SU-DHL-6 (cell line): ENCODE results near the gene S100A14.

ENCODE experiments used
- H2AFZ ChIP-seq: fragments of 200-600 bp; sonication (generic); 2 replicates; pipeline ENCODE4 v1.6.1; 2014; ENCODE audit warnings: low read depth, mild to moderate bottlenecking, moderate library complexity, mixed read lengths, antibody characterized with exemption, low read length; ENCODE audit not compliant: severe bottlenecking
- H3F3A ChIP-seq: fragments of 200-600 bp; shearing (Covaris generic); 2 replicates; pipeline ENCODE4 v1.6.0; 2016; ENCODE audit warnings: antibody characterized with exemption, mild to moderate bottlenecking; ENCODE audit not compliant: insufficient read depth
- H3K27ac ChIP-seq: fragments of 200-600 bp; sonication (generic); 2 replicates; pipeline ENCODE4 v1.5.1; 2016; ENCODE audit warnings: low read depth, mild to moderate bottlenecking, low read length, moderate library complexity, mixed read lengths
- H3K27me3 ChIP-seq: fragments of 200-600 bp; sonication (generic), shearing (Covaris generic); 2 replicates; pipeline ENCODE4 v1.6.0; 2014; ENCODE audit warnings: mild to moderate bottlenecking, low read length
- H3K36me3 ChIP-seq: fragments of 200-600 bp; sonication (generic); 2 replicates; pipeline ENCODE4 v1.6.1; 2014; ENCODE audit warnings: mild to moderate bottlenecking, low read length, mixed read lengths
- H3K4me2 ChIP-seq: fragments of 300-600, 200-600 bp; shearing (Covaris generic), sonication (generic); 2 replicates; pipeline ENCODE4 v1.6.0; 2014; ENCODE audit warnings: low read length, low read depth, mild to moderate bottlenecking; ENCODE audit not compliant: poor library complexity, severe bottlenecking
- H3K4me3 ChIP-seq: fragments of 200-600 bp; sonication (generic); 2 replicates; pipeline ENCODE4 v1.5.1; 2014; ENCODE audit warnings: antibody characterized with exemption, low read length, mild to moderate bottlenecking, mixed read lengths; ENCODE audit not compliant: insufficient read depth, poor library complexity, severe bottlenecking
- H3K79me2 ChIP-seq: fragments of 200-600 bp; sonication (generic); 2 replicates; pipeline ENCODE4 v1.6.1; 2014; ENCODE audit warnings: mild to moderate bottlenecking, low read length, moderate library complexity; ENCODE audit not compliant: insufficient read depth
- H3K9ac ChIP-seq: fragments of 200-600 bp; sonication (generic); 2 replicates; pipeline ENCODE4 v1.7.0; 2014; ENCODE audit warnings: mild to moderate bottlenecking, low read length
- H3K9me2 ChIP-seq: fragments of 200-600 bp; sonication (generic); replicated peaks from 2 replicates; pipeline ENCODE4 v1.6.1; 2014; ENCODE audit warnings: low read length; ENCODE audit not compliant: insufficient read depth
- H3K9me3 ChIP-seq: fragments of 200-600 bp; sonication (generic); 2 replicates; pipeline ENCODE4 v1.6.1; 2014; ENCODE audit warnings: low read length, mixed read lengths; ENCODE audit not compliant: insufficient read depth
- H4K20me1 ChIP-seq: fragments of 200-600 bp; sonication (generic); 2 replicates; pipeline ENCODE4 v1.6.1; 2014; ENCODE audit warnings: low read depth, mild to moderate bottlenecking, antibody characterized with exemption, low read length, moderate library complexity, mixed read lengths
- EZH2phosphoT487 ChIP-seq: fragments of 200-600 bp; sonication (generic), shearing (Covaris generic); conservative IDR thresholded peaks from 2 replicates; pipeline ENCODE4 v1.6.1; 2018; ENCODE audit warnings: mild to moderate bottlenecking, antibody characterized with exemption, low read length, moderate library complexity, mixed read lengths
- TF ChIP-seq, protein P1 (sequence below): fragments of 200-600 bp; sonication (generic); IDR thresholded peaks from one replicate; pipeline ENCODE4 v1.5.1; 2017; ENCODE audit warnings: antibody characterized with exemption, mild to moderate bottlenecking, low read length, moderate library complexity; ENCODE audit not compliant: insufficient read depth, poor library complexity, severe bottlenecking

Gene S100A14

DNA sequence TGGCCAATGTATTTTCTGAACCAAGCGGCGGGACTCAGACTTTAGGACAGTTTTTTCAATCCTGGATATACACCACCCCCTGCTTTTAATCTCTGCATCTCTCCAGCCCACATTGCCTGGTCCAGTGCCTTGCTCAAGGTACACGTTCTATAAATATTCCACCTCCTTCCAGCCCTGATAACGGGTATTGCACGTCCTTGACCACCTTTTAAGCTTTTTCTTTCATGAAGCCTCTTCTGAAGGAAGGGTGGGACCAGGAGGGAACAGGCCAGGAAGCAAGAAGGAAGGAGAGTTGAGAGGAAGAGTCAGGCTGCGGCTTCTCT, 6.6 kb downstream of the S100A14 start:
- H3K9me2 ChIP-seq = no peaks in the 10 kb centered on the region
- H3K4me2 ChIP-seq = no peak overlapping the region
- H3K4me3 ChIP-seq = no peak overlapping the region
- H3K9ac ChIP-seq = no peak overlapping the region
- no peak for TF ChIP-seq EZH2phosphoT487
- TF ChIP-seq, protein P1, sequence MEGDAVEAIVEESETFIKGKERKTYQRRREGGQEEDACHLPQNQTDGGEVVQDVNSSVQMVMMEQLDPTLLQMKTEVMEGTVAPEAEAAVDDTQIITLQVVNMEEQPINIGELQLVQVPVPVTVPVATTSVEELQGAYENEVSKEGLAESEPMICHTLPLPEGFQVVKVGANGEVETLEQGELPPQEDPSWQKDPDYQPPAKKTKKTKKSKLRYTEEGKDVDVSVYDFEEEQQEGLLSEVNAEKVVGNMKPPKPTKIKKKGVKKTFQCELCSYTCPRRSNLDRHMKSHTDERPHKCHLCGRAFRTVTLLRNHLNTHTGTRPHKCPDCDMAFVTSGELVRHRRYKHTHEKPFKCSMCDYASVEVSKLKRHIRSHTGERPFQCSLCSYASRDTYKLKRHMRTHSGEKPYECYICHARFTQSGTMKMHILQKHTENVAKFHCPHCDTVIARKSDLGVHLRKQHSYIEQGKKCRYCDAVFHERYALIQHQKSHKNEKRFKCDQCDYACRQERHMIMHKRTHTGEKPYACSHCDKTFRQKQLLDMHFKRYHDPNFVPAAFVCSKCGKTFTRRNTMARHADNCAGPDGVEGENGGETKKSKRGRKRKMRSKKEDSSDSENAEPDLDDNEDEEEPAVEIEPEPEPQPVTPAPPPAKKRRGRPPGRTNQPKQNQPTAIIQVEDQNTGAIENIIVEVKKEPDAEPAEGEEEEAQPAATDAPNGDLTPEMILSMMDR = no peak
- no peaks in the 10 kb centered on the region for H3K27me3 ChIP-seq
- H3K9me3 ChIP-seq = no peaks in the 10 kb centered on the region
- no peaks in the 10 kb centered on the region for H4K20me1 ChIP-seq
- no peaks in the 10 kb centered on the region for H3K79me2 ChIP-seq
- H3F3A ChIP-seq = no peaks in the 10 kb centered on the region
- no peaks in the 10 kb centered on the region for H3K36me3 ChIP-seq
- H2AFZ ChIP-seq = no peak overlapping the region
- H3K27ac ChIP-seq = no peak overlapping the region

GRCh38 chr1:153608742-153609584, 7.2 kb downstream of the S100A14 start:
- Histone ChIP-seq H3K27ac (no peak overlapping the region), H3K4me3 (no peak overlapping the region)
- TF ChIP-seq, protein P1 = no peak
- TF ChIP-seq EZH2phosphoT487 = no peak

DNA sequence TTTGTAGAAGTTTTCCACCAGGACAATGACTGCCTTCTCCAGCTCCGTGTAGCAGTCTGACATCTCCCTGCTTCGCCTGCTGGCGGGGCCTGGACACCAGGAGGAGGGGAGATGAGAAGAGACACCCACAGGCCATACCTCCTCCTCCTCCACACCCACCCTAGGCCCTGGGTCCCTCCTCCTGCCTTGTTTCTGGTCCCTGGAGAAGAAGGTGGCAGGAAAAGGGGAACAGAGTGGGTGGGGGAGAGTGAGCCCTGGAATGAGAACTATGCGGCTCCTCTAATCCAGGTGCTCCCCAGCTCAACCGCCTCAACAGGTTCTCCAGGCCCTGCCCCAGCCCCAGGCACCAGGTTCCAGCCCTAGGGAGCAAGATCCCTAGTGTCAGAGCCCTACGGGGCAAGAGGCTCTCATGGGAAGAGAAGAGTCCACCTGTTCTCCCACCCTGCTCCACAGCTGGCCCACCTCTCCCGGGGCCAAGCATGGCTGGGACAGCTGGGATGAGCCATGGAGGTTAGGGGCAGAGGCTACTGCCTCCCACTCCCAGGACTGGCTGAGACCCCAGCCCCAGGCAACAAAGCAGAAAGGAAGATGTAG, 7.9 kb downstream of the S100A14 start:
- H3K4me2 ChIP-seq = no peak overlapping the region
- H3F3A ChIP-seq = no peaks in the 10 kb centered on the region
- H4K20me1 ChIP-seq = no peaks in the 10 kb centered on the region
- no peak overlapping the region for H2AFZ ChIP-seq
- no peaks in the 10 kb centered on the region for H3K36me3 ChIP-seq
- TF ChIP-seq EZH2phosphoT487 = no peak
- TF ChIP-seq, protein P1 = no peak
- no peaks in the 10 kb centered on the region for H3K27me3 ChIP-seq
- H3K9me3 ChIP-seq = no peaks in the 10 kb centered on the region
- no peak overlapping the region for H3K4me3 ChIP-seq
- no peak overlapping the region for H3K27ac ChIP-seq
- no peaks in the 10 kb centered on the region for H3K9me2 ChIP-seq
- H3K79me2 ChIP-seq = no peaks in the 10 kb centered on the region
- no peak overlapping the region for H3K9ac ChIP-seq

More at GRCh38 chr1:153608742-153609584, 7.2 kb downstream of the S100A14 start:
- H3K79me2 ChIP-seq = no peaks in the 10 kb centered on the region
- no peaks in the 10 kb centered on the region for H3K36me3 ChIP-seq
- H4K20me1 ChIP-seq = no peaks in the 10 kb centered on the region
- H2AFZ ChIP-seq = no peak overlapping the region
- H3K9me3 ChIP-seq = no peaks in the 10 kb centered on the region
- H3K9me2 ChIP-seq = no peaks in the 10 kb centered on the region
- no peaks in the 10 kb centered on the region for H3F3A ChIP-seq
- H3K4me2 ChIP-seq = no peak overlapping the region
- H3K9ac ChIP-seq = no peak overlapping the region
- no peaks in the 10 kb centered on the region for H3K27me3 ChIP-seq
